Cortex of kidney (tissue), 1 donor: ENCODE results near the gene FIGN.

Source experiments
- DNase-seq: peaks from one replicate; lab custom pipeline; 2025; lab: John Stamatoyannopoulos, UW

Gene FIGN

DNA sequence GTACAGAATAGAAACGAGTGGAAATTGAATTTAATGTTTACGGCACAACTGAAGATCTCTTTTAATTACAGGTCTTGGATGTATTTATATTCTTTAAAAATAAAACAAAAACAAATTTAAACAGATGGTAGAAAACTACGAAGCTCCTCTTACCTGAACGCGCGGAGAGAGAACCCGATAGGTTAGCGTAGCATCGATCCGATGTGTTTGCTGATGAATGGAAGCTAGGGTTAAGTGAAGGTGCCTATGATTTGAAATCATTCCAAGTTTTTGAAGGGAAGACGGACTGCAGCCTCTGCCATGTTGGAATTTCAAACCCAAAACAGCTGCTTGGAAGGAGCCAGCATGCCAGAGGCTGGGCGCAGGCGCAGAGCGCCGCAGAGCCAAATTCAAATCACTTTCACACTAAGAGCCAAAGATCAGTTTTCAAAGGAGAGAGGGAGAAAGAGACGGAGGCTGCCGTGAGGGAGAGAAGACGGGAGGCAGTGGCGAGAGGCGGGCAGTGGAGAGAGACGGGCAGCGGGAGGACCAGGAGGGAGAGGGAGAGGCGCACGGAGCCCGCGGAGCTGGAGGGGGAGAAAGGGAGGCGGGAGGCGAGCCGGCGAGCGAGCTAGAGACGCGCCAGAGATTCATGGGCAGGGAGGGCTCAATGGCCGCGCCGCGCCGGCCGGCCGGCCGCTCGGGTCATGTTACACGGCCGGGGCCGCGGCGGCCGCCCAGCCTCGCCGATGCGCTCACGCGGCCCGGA is at the start of gene FIGN:
Gene FIGN (minus strand): TSS at position 324 of the 748 bp plus-strand sequence. CDS start 1,081 bp downstream, outside the sequence.
- DNase-seq = no peak

DNA sequence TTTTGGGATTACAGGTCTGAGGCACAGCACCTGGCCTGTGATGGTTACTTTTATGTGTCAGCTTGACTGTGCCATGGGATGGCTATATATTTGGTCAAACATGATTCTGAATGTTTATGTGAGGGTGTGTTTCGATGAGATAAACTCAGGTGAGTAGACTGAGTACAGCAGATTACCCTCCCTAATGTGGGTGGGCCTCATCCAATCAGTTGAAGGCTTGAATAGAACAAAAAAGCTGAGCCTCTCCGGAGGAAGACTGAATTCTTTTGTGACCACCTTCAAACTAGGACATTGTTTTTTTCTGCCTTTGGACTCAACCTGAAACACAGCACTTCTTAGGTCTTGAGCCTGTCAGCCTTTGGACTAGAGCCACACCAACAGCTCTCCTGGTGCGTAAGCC is 49.4 kb upstream of the FIGN start:
- DNase-seq = no peak

GRCh38 chr2:163779970-163780597 is 44.3 kb upstream of the FIGN start:
- DNase-seq = no peak

GRCh38 chr2:163778045-163778781 is 42.4 kb upstream of the FIGN start:
- no peak for DNase-seq

DNA sequence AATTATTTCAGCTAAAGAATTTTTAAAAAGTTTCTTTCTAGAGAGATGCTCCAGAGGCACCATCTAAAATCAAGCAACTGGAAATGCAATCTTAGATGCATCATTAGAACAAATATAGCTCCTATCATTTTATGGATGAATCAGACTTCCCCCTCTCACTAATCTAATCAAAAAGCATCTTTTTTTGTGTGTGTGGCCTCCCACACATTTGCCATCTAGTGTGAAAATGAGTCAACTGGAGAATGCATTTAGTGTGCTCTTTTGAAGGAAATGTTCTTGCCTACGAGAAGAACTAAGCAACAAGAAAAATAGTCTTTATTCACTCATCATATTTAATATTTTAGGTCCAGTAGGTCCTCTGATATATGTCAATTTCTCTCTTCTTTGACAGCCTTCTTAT is 39.5 kb upstream of the FIGN start:
- DNase-seq = no peak

GRCh38 chr2:163774862-163775261 is 39.1 kb upstream of the FIGN start:
- DNase-seq = no peak

- no peak for DNase-seq
Observed at GRCh38 chr2:163773276-163773675, 37.5 kb upstream of the FIGN start.

DNA sequence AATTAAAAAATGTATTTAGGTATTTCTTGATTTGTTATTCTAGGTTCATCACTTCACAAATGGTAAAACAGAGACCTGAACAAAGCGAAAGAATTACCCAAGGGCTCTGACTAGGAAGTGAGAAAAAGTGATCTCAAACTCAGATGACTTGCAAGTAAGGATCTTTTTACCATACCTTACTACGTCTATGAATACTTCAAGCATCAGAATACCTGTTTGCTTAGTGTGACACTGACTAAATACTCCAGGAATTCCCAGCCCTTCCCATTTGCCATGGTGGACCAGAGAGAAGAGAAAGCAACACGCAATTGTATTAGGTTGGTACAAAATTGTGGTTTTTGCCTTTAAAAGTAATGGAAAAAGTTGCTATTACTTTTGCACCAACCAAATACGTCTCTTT is 35.8 kb upstream of the FIGN start:
- DNase-seq = no peak

DNA sequence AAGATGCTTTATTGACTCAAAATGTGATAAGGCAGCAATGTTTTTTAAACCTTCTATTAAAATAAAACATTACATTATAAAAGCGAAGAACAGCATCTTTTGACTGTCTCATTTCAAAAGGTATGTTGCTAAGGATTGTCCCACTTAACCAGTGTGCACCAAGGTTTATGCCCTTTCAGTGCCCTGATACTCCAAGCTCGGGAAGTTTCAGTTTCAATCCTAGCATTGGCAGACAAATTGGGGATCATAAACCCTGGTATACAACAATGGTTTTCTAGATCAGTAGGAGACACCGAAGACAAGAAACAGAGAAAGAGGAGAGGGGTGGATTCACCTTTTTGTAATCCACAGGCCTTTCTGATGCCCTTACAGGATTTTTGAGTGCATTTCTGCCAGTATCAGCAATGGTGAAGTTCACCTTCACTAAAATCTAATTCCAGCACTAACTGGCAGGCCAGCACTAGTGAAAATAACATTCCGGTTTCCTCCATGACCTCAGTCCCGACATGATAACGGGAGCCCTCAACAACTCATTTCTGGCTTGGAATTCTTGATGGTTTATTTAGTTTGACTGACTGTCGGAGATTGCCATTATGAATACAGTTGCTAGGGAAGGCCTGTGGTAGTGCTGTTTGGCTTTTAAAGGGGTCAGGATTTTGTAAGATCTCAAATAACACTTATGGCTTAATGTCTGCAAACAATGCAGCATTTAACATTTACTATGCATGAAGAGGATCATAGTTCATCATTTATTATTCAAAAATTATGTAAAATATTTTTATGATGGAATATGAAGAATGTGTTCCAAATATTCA is 33.3 kb upstream of the FIGN start:
- DNase-seq = no peak

- DNase-seq = no peak
Observed at GRCh38 chr2:163767097-163767496, 31.3 kb upstream of the FIGN start.

GRCh38 chr2:163764566-163764965 is 28.8 kb upstream of the FIGN start:
- DNase-seq = no peak

- DNase-seq = no peak
Observed at GRCh38 chr2:163759013-163759412, 23.2 kb upstream of the FIGN start.

DNA sequence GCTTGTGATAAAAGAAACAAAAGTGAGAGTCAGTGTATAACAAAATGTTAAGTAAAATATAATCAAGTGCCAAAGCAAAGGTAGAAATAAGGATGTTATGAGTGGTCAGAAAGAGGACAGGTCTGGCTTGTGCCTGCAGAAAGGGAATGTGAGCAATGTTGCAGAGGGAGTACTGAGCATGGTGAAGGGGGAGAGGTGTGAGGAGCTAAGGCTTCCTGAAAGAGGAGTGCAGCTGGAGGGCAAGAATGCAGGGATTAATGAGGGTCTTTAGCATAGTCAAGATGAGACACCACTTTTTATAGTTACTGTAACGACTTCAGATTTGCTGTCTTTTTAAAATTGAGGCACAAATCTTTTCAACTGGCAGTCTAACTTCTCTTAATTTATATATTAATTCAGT is 22.0 kb upstream of the FIGN start:
- DNase-seq = no peak

GRCh38 chr2:163756588-163756987 is 20.8 kb upstream of the FIGN start:
- no peak for DNase-seq

GRCh38 chr2:163755366-163755765 is 19.6 kb upstream of the FIGN start:
- DNase-seq = no peak

GRCh38 chr2:163753726-163754125 is 17.9 kb upstream of the FIGN start:
- no peak for DNase-seq

DNA sequence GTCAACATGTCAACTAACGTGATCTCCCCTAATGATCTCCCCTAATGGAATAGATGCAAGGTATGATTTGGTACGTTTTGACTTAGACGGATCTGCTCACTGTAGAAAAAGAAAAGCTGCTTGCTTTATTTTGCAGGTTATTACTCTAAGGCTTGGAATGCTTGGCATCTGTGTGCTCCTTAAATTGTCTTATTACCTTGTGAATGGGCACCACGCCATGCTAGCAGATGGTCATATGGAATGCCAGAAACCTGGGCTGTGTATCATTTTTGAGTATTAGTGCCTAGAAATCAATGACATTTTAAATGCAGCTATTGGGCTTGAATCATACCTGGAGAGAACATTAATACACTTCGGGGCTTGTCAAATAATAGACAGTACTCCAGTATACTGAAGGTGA is 16.5 kb upstream of the FIGN start:
- no peak for DNase-seq

GRCh38 chr2:163751696-163752095 is 15.9 kb upstream of the FIGN start:
- DNase-seq = no peak

- no peak for DNase-seq
Observed at GRCh38 chr2:163748420-163748819, 12.6 kb upstream of the FIGN start.

DNA sequence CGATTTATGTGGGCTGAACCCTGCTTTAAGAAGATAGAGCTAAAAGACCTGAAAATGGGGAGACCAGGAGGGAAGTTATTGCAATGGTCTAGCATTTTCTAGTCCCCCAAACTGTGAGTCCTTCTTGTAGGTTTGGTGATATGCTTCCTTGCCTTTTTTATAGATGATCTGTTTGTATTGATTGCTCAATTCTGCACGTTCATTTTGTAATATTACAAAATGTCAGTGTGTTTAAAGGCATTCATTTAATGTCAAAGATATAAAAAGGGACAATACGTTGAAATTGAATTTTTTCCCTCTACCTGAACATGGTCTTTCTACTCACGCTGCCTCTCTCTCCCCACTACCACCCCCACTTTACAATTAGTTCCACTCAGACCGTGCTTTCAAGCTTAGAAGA is 5.6 kb upstream of the FIGN start:
- DNase-seq = no peak

DNA sequence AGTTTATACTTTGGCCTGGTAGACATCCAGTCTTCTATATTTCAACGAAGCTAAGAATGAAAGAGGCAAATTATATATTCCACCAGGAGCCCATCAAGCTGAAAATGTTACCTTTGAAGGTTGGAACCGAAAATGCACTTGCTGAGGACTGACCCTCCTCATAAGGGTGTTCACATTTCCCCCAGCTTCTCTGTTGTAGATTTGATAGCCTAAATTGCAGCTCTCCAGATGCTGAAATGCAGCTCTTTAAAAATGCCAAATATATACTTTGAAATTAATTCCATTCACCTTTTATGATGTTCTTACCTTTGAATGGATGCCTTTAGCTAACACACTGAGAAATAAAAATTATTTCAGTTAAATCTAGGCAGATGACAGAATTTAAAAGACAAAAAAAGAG is 1.8 kb upstream of the FIGN start:
- DNase-seq = no peak

- DNase-seq = no peak
Observed at GRCh38 chr2:163737190-163737439, 1.3 kb upstream of the FIGN start.
